IMR-90 (cell line): Measurements from ENCODE around the gene BEST1. TPM values are rescaled to one million over a fixed set of nuclear protein-coding genes. Genes with fewer than 3 reads are reported as not detected.

Experiments used
- NFE2L2 ChIP-seq: fragments of 150-350 bp; IDR thresholded peaks from 2 replicates; pipeline ENCODE4 v1.6.1; 2016; ENCODE audit warnings: low read depth, mild to moderate bottlenecking, low read length
- RAD21 ChIP-seq: IDR thresholded peaks from 2 replicates; pipeline ENCODE4 v1.6.1; 2012; ENCODE audit warnings: low read length, improper control_type of control experiment
- polyA plus RNA-seq, 3 experiments: library from polyadenylated mRNA; depleted of rRNA; stranded (reverse); fragments of >200 nt; gene quantifications; 2 replicates each; pipeline ENCODE4 v1.2.3, GENCODE V29; 2012; ENCODE audit warnings: low replicate concordance in 1 of 3
- total RNA-seq: library from RNA; depleted of rRNA; stranded (reverse); fragments of >200 nt; gene quantifications from 2 replicates; pipeline ENCODE4 v1.2.3, GENCODE V29; 2012
- TF ChIP-seq, protein P1 (sequence below): fragments of 150-350 bp; IDR thresholded peaks from 2 replicates; pipeline ENCODE4 v1.6.1; 2017; ENCODE audit warnings: mild to moderate bottlenecking, antibody characterized with exemption, low read length, low read depth

BEST1 gene
- total and polyA plus RNA-seq, 2 of the 4 experiments (the other 2 are of a cell fraction) = 0.90 to 1.4 TPM

- TF ChIP-seq, protein P1, sequence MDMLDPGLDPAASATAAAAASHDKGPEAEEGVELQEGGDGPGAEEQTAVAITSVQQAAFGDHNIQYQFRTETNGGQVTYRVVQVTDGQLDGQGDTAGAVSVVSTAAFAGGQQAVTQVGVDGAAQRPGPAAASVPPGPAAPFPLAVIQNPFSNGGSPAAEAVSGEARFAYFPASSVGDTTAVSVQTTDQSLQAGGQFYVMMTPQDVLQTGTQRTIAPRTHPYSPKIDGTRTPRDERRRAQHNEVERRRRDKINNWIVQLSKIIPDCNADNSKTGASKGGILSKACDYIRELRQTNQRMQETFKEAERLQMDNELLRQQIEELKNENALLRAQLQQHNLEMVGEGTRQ = peak; percentile 95
- TF ChIP-seq NFE2L2 (no peak), RAD21 (no peak)
Observed at GRCh38 chr11:61917334-61918109, 32.6 kb upstream of the BEST1 start, which contains the start of gene RAB3IL1 (continued).
